K562 (cell line): ENCODE data around the gene AVPR1B. TPM values are rescaled to one million over a fixed set of nuclear protein-coding genes. Genes with fewer than 3 reads are reported as not detected.

Experiments
- ATAC-seq: fragments of 200-7000 bp; cut with Tn5 transposase; 3 replicates; pipeline ENCODE4 v1.9.1; 2020; ENCODE audit warnings: moderate library complexity
- BruUV-seq: library from RNA; stranded (reverse); fragments of 400-500 nt; replicated peaks from 2 replicates; lab custom pipeline; 2021; lab: Mats Ljungman, UMichigan
- CTCF ChIA-PET: fragments of 300-600 bp; formaldehyde crosslinking; extraction: SDS; loops from one replicate; lab custom pipeline; 2021; ENCODE audit warnings: low intra/inter-chr PET ratio; lab: Yijun Ruan, JAX
- POLR2A ChIA-PET: fragments of 300-600, 350-650 bp; sonication (Branson Sonifier 250); formaldehyde crosslinking; extraction: SDS; loops from one replicate; lab custom pipeline; 2021; ENCODE audit warnings: antibody characterized with exemption, inconsistent platforms; lab: Yijun Ruan, JAX
- DNase-seq, 4 experiments: peaks; one replicate each; pipeline versions ENCODE4 v3.0.0 to v3.0.0-alpha.2; 2011 to 2018; ENCODE audit warnings: low spot score in 3 of 4, mixed read lengths in 3 of 4; ENCODE audit errors: extremely low read depth in 1 of 4
- FAIRE-seq: peaks from 2 replicates; lab custom pipeline; 2011; peaks lifted over from hg19 to GRCh38; lab: Jason Lieb, UNC
- H2AFZ ChIP-seq: 2 replicates; pipeline ENCODE4 v1.6.0; 2011; ENCODE audit warnings: low read depth, low read length, control low read depth, inconsistent platforms
- H3K27ac ChIP-seq: fragments of 200-600 bp; 3 replicates; pipeline ENCODE4 v1.8.0; 2011; ENCODE audit warnings: low read depth, mild to moderate bottlenecking, control low read depth, inconsistent platforms, low read length, moderate library complexity, mixed read lengths; ENCODE audit errors: extremely low read depth
- H3K27me3 ChIP-seq, 2 experiments: fragments of 300-600 bp in 1 of 2; 2 replicates in 1 of 2; 3 replicates in 1 of 2; pipeline versions ENCODE4 v1.6.0 to v1.8.0; 2011; ENCODE audit warnings: inconsistent platforms in 2 of 2, low read length in 2 of 2, mild to moderate bottlenecking in 1 of 2, mixed read lengths in 1 of 2, moderate library complexity in 1 of 2; ENCODE audit not compliant: control insufficient read depth in 2 of 2, insufficient read depth in 2 of 2
- H3K36me3 ChIP-seq: fragments of 300-600 bp; 3 replicates; pipeline ENCODE4 v1.8.0; 2011; ENCODE audit warnings: mild to moderate bottlenecking, low read length, inconsistent platforms; ENCODE audit not compliant: control insufficient read depth, insufficient read depth
- H3K4me1 ChIP-seq, 2 experiments: fragments of 200-600 bp in 1 of 2; replicated peaks in 1 of 2; 2 replicates in 1 of 2; 3 replicates in 1 of 2; pipeline versions ENCODE4 v1.5.1 to v1.8.0; 2011; ENCODE audit warnings: inconsistent platforms in 2 of 2, low read length in 2 of 2, mild to moderate bottlenecking in 1 of 2, mixed read lengths in 1 of 2, moderate library complexity in 1 of 2; ENCODE audit not compliant: control insufficient read depth in 2 of 2, insufficient read depth in 2 of 2
- H3K4me2 ChIP-seq: 2 replicates; pipeline ENCODE4 v1.6.1; 2011; ENCODE audit warnings: low read length, control low read depth, inconsistent platforms, mixed read lengths; ENCODE audit not compliant: insufficient read depth
- H3K4me3 ChIP-seq: fragments of 200-600 bp; sonication (generic), shearing (Covaris generic); 2 replicates; pipeline ENCODE4 v1.5.1; 2016; ENCODE audit warnings: control low read depth, inconsistent platforms
- H3K79me2 ChIP-seq: fragments of 200-600 bp; 3 replicates; pipeline ENCODE4 v1.8.0; 2011; ENCODE audit warnings: low read length, inconsistent platforms; ENCODE audit not compliant: control insufficient read depth, insufficient read depth
- H3K9ac ChIP-seq, 2 experiments: 2 replicates each; pipeline versions ENCODE4 v1.6.0 to v1.6.1; 2011; ENCODE audit warnings: low read depth in 2 of 2, low read length in 2 of 2, control low read depth in 1 of 2, inconsistent platforms in 1 of 2, mild to moderate bottlenecking in 1 of 2, mixed read lengths in 1 of 2; ENCODE audit not compliant: insufficient read depth in 1 of 2
- H3K9me1 ChIP-seq: one replicate; pipeline ENCODE4 v1.6.0; 2011; ENCODE audit warnings: inconsistent platforms, mild to moderate bottlenecking, low read length, moderate library complexity; ENCODE audit not compliant: control insufficient read depth, insufficient read depth
- H3K9me3 ChIP-seq: replicated peaks from 2 replicates; pipeline ENCODE4 v1.5.1; 2011; ENCODE audit warnings: low read depth, low read length, inconsistent platforms; ENCODE audit not compliant: control insufficient read depth, insufficient read depth
- H4K20me1 ChIP-seq: replicated peaks from 2 replicates; pipeline ENCODE4 v1.6.1; 2011; ENCODE audit warnings: low read length, inconsistent platforms, mixed read lengths; ENCODE audit not compliant: control insufficient read depth, insufficient read depth
- ADNP ChIP-seq: fragments of 200-800 bp; sonication (Bioruptor generic); IDR thresholded peaks from 2 replicates; pipeline ENCODE4 v1.6.1; 2016; ENCODE audit warnings: missing genetic modification characterization, missing compliant biosample characterization
- CEBPB ChIP-seq: fragments of 450-650 bp; IDR thresholded peaks from 2 replicates; pipeline ENCODE4 v1.6.1; 2016; ENCODE audit warnings: missing genetic modification characterization, missing compliant biosample characterization
- CHD4 ChIP-seq: fragments of 200-600 bp; sonication (generic); IDR thresholded peaks from 3 replicates; pipeline ENCODE4 v1.6.1; 2012; ENCODE audit warnings: low read depth, mild to moderate bottlenecking, mixed read lengths, low read length, inconsistent platforms; ENCODE audit not compliant: insufficient read depth, insufficient replicate concordance, poor library complexity, severe bottlenecking
- COPS2 ChIP-seq: fragments of 450-650 bp; conservative IDR thresholded peaks from 2 replicates; pipeline ENCODE4 v1.6.1; 2016; ENCODE audit warnings: mild to moderate bottlenecking, moderate library complexity
- FOXP1 ChIP-seq: sonication (generic); formaldehyde crosslinking; IDR thresholded peaks from 2 replicates; pipeline ENCODE4 v1.8.0; 2022; ENCODE audit warnings: mild to moderate bottlenecking, missing genetic modification reagents
- HDAC2 ChIP-seq: fragments of 450-650 bp; IDR thresholded peaks from 2 replicates; pipeline ENCODE4 v1.6.1; 2016; ENCODE audit warnings: mild to moderate bottlenecking
- KDM1A ChIP-seq, 2 experiments: fragments of 450-650 bp; IDR thresholded peaks; 2 replicates each; pipeline ENCODE4 v1.6.1; 2016; ENCODE audit warnings: mild to moderate bottlenecking in 2 of 2
- MCM3 ChIP-seq: fragments of 450-650 bp; IDR thresholded peaks from 2 replicates; pipeline ENCODE4 v1.6.1; 2016
- MTA3 ChIP-seq: fragments of 450-650 bp; formaldehyde crosslinking; IDR thresholded peaks from 2 replicates; pipeline ENCODE4 v1.6.1; 2017; ENCODE audit warnings: mild to moderate bottlenecking, borderline replicate concordance
- NFIX ChIP-seq: fragments of 250-450 bp; sonication (Bioruptor Pico); IDR thresholded peaks from 2 replicates; pipeline ENCODE4 v1.4.0; 2020; ENCODE audit warnings: low read depth, mild to moderate bottlenecking, moderate library complexity
- RBM25 ChIP-seq: fragments of 200-400 bp; formaldehyde crosslinking; IDR thresholded peaks from 2 replicates; pipeline ENCODE4 v1.6.1; 2018; ENCODE audit warnings: low read length, low read depth, moderate library complexity; ENCODE audit not compliant: severe bottlenecking
- RCOR1 ChIP-seq, 2 experiments: IDR thresholded peaks; 2 replicates each; pipeline ENCODE4 v1.6.1; 2012; ENCODE audit warnings: low read depth in 2 of 2, low read length in 2 of 2, borderline replicate concordance in 1 of 2, improper control_type of control experiment in 1 of 2
- SIRT6 ChIP-seq: IDR thresholded peaks from one replicate; pipeline ENCODE4 v1.6.1; 2012; ENCODE audit warnings: low read depth, mild to moderate bottlenecking, control low read depth, inconsistent platforms, low read length, moderate library complexity
- ZNF175 ChIP-seq: fragments of 200-800 bp; sonication (Bioruptor generic); IDR thresholded peaks from 2 replicates; pipeline ENCODE4 v1.6.1; 2016; ENCODE audit warnings: low read depth, mild to moderate bottlenecking, missing genetic modification characterization, missing compliant biosample characterization
- ZNF239 ChIP-seq: fragments of 250-450 bp; sonication (Bioruptor Pico); IDR thresholded peaks from 2 replicates; pipeline ENCODE4 v1.4.0; 2020; ENCODE audit warnings: mild to moderate bottlenecking
- ZNF347 ChIP-seq: fragments of 450-650 bp; formaldehyde crosslinking; IDR thresholded peaks from 2 replicates; pipeline ENCODE4 v1.4.0; 2020; ENCODE audit warnings: low read depth, mild to moderate bottlenecking, moderate library complexity
- WGBS: fragments of 100-300 bp; shearing (Covaris generic); methylation state at CpG from one replicate; pipeline ENCODE4 v1.1.6; 2016; ENCODE audit warnings: low coverage, mixed read lengths; ENCODE audit not compliant: insufficient coverage; ENCODE audit errors: missing lambda C conversion rate; 5-methylcytosine and 5-hydroxymethylcytosine counted together
- in situ Hi-C: fragments of 300-500 bp; cut with MboI; formaldehyde crosslinking; loops from 4 replicates; pipeline ENCODE4 v1.15.0; 2018; ENCODE audit warnings: inconsistent platforms, mixed read lengths
- intact Hi-C: fragments of 100-400 bp; cut with micrococcal nuclease; formaldehyde crosslinking; loops from 2 replicates; pipeline ENCODE4 v1.14.2; 2022
- polyA plus RNA-seq, 8 experiments: library from polyadenylated mRNA; depleted of rRNA in 4 of 8; stranded (reverse) in 5 of 8; unstranded in 3 of 8; fragments of >200 nt; fragmentation: Nextera tagmentation in 2 of 8; fragmentation: Illumina TruSeq in 1 of 8; extraction: Ambion mirVana in 2 of 8; extraction: Trizol in 1 of 8; gene quantifications; 2 replicates each; pipeline versions ENCODE4 v1.2.1 to v1.2.3, GENCODE V29; 2011 to 2014; ENCODE audit warnings: inconsistent platforms in 1 of 8, missing spikeins in 1 of 8
- total RNA-seq, 7 experiments: library from RNA; depleted of rRNA in 6 of 7; stranded (reverse); fragments of >200 nt in 6 of 7; fragmentation: Illumina TruSeq in 2 of 7; extraction: Trizol in 2 of 7; gene quantifications; 2 replicates each; pipeline versions ENCODE4 v1.2.1 to v1.2.3, GENCODE V29; 2011 to 2021; ENCODE audit warnings: low replicate concordance in 1 of 7

Gene AVPR1B
- total and polyA plus RNA-seq, 9 of the 15 experiments (the other 6 are each of a cell fraction or from before 2014, with no cell fraction given): not detected

- Histone ChIP-seq H3K9me3 (no peaks in the 10 kb centered on the region), H3K4me3 (no peak overlapping the region), H4K20me1 (no peaks in the 10 kb centered on the region; the same call in 1 of the 2 replicates), H3K4me2 (no peak overlapping the region), H3K36me3 (no peaks in the 10 kb centered on the region), H3K9me1 (no peaks in the 10 kb centered on the region), H3K9ac (no peak overlapping the region), H3K27ac (no peak overlapping the region), H3K79me2 (no peaks in the 10 kb centered on the region), H3K4me1 (no peaks in the 10 kb centered on the region), H2AFZ (no peak overlapping the region), H3K27me3 (peaks cover 13 to 20% of the 10 kb centered on the region in 2 experiments)
- 3% methylated on average over 3 of the region's 3 CpGs for WGBS
- TF ChIP-seq NFIX (CRISPR knock-in tag): no peak
- POLR2A ChIA-PET: no interaction called here
- no peak for DNase-seq
- ATAC-seq: no peak
- BruUV-seq: no TSS peak
- in situ Hi-C loops (no loop called here), intact Hi-C loops (no loop called here)
- no peak for FAIRE-seq
- CTCF ChIA-PET: interaction anchor here (0.6 kb wide), 1 partner anchor 1252 kb away, joined by 5 read pairs; no protein-coding TSS in a partner anchor
Observed at GRCh38 chr1:206087091-206087490, 30.1 kb downstream of the AVPR1B start.

- Histone ChIP-seq H3K27me3 (peaks cover 19 to 31% of the 10 kb centered on the region in 2 experiments), H3K9me3 (no peaks in the 10 kb centered on the region), H2AFZ (no peak overlapping the region), H3K36me3 (no peaks in the 10 kb centered on the region), H3K9ac (no peak overlapping the region), H3K79me2 (no peaks in the 10 kb centered on the region), H4K20me1 (no peaks in the 10 kb centered on the region; the same call in 1 of the 2 replicates), H3K27ac (no peak overlapping the region), H3K9me1 (no peaks in the 10 kb centered on the region), H3K4me1 (no peaks in the 10 kb centered on the region), H3K4me3 (no peak overlapping the region), H3K4me2 (no peak overlapping the region)
- ChIA-PET POLR2A (interaction anchor here (0.9 kb wide), 1 partner anchor 13 kb away, joined by 3 read pairs; no protein-coding TSS in a partner anchor), CTCF (no interaction called here)
- DNase-seq: no peak
- no peak for ATAC-seq
- intact Hi-C loops: no loop called here
- FAIRE-seq: no peak
- 2% methylated on average over 2 of the region's 2 CpGs for WGBS
- in situ Hi-C loops: no loop called here
- no TSS peak for BruUV-seq
- peak; percentile 22; the same call in 1 of the 2 replicates for TF ChIP-seq HDAC2
- TF ChIP-seq ZNF347 (CRISPR knock-in tag): no peak
- TF ChIP-seq CHD4: peak; percentile 95
- TF ChIP-seq MTA3: no peak
- TF ChIP-seq COPS2: no peak
- no peak for TF ChIP-seq CEBPB (tag)
- TF ChIP-seq KDM1A (IDR thresholded peaks at IDR 0.05): peak; percentile 55 to 65; a peak in 2 of 4 replicates
- TF ChIP-seq ZNF175 (CRISPR knock-in tag): no peak
- no peak for TF ChIP-seq ZNF239 (CRISPR knock-in tag)
- peak in 1 of 2 experiments; percentile 47; a peak in 1 of 4 replicates for TF ChIP-seq RCOR1 (IDR thresholded peaks at IDR 0.05; ENCODE audit: borderline replicate concordance in 1 of 2, low read depth in 2 of 2, low read length in 2 of 2)
- no peak for TF ChIP-seq SIRT6
- TF ChIP-seq FOXP1 (CRISPR knock-in tag): no peak
- no peak for TF ChIP-seq MCM3
- peak; percentile 94 for TF ChIP-seq RBM25
- peak; percentile 94 for TF ChIP-seq ADNP (tag)
Observed at GRCh38 chr1:206083750-206084149, 33.4 kb downstream of the AVPR1B start.
